HepG2 (cell line): Measurements from ENCODE around the gene NT5C2. TPM values are rescaled to one million over a fixed set of nuclear protein-coding genes. Genes with fewer than 3 reads are reported as not detected.
"Not testable (repeated sequence)": the region's sequence is repeated elsewhere in the genome, so short reads cannot be mapped to it uniquely, and the experiment has no call there.

Source experiments
- ATAC-seq: fragments of 200-7000 bp; cut with Tn5 transposase; 3 replicates; pipeline ENCODE4 v1.9.1; 2020; ENCODE audit warnings: mild to moderate bottlenecking, moderate library complexity
- BruUV-seq: library from RNA; stranded (reverse); fragments of 400-500 nt; replicated peaks from 2 replicates; lab custom pipeline; 2021; lab: Mats Ljungman, UMichigan
- CTCF ChIA-PET: fragments of 300-600 bp; formaldehyde crosslinking; extraction: SDS; loops from one replicate; lab custom pipeline; 2021; ENCODE audit warnings: low total read pairs, inconsistent platforms, low intra/inter-chr PET ratio; lab: Yijun Ruan, JAX
- POLR2A ChIA-PET: fragments of 350-600 bp; sonication (Branson Sonifier 250); formaldehyde crosslinking; loops from one replicate; lab custom pipeline; 2020; ENCODE audit warnings: antibody characterized with exemption, inconsistent platforms; lab: Yijun Ruan, JAX
- DNase-seq: peaks from one replicate; pipeline ENCODE4 v3.0.0-alpha.2; 2015; ENCODE audit warnings: low spot score
- FAIRE-seq: peaks from 3 replicates; lab custom pipeline; 2011; peaks lifted over from hg19 to GRCh38; lab: Jason Lieb, UNC
- H2AFZ ChIP-seq: one replicate; pipeline ENCODE4 v1.6.1; 2011; ENCODE audit warnings: low read length, inconsistent platforms
- H3K27ac ChIP-seq: fragments of 300-600 bp; 3 replicates; pipeline ENCODE4 v1.8.0; 2011; ENCODE audit warnings: mixed run types, mild to moderate bottlenecking, mixed read lengths, low read length, inconsistent platforms; ENCODE audit not compliant: insufficient read depth; ENCODE audit errors: extremely low read length
- H3K27me3 ChIP-seq, 2 experiments: fragments of 200-600 bp in 1 of 2; 2 replicates in 1 of 2; 3 replicates in 1 of 2; pipeline versions ENCODE4 v1.6.0 to v1.8.0; 2011; ENCODE audit warnings: low read length in 2 of 2, mild to moderate bottlenecking in 2 of 2, moderate library complexity in 2 of 2, inconsistent platforms in 1 of 2; ENCODE audit not compliant: insufficient read depth in 2 of 2, control insufficient read depth in 1 of 2
- H3K36me3 ChIP-seq, 2 experiments: fragments of 200-600 bp in 1 of 2; replicated peaks in 1 of 2; 2 replicates in 1 of 2; 3 replicates in 1 of 2; pipeline versions ENCODE4 v1.5.1 to v1.8.0; 2011; ENCODE audit warnings: low read length in 2 of 2, inconsistent platforms in 1 of 2; ENCODE audit not compliant: insufficient read depth in 2 of 2, control insufficient read depth in 1 of 2
- H3K4me1 ChIP-seq: 2 replicates; pipeline ENCODE4 v1.5.1; 2012; ENCODE audit warnings: low read length, inconsistent platforms; ENCODE audit not compliant: insufficient read depth
- H3K4me2 ChIP-seq: 2 replicates; pipeline ENCODE4 v1.6.0; 2011; ENCODE audit warnings: low read depth, low read length, inconsistent platforms
- H3K4me3 ChIP-seq, 3 experiments: fragments of 200-600 bp in 1 of 3; sonication (generic), shearing (Covaris generic) in 1 of 3; replicated peaks in 1 of 3; 2 replicates each; pipeline ENCODE4 v1.5.1; 2011 to 2016; ENCODE audit warnings: low read length in 3 of 3, inconsistent platforms in 2 of 3, low read depth in 2 of 3, mild to moderate bottlenecking in 2 of 3, control low read depth in 1 of 3, mixed read lengths in 1 of 3; ENCODE audit not compliant: insufficient read depth in 1 of 3
- H3K79me2 ChIP-seq: one replicate; pipeline ENCODE4 v1.6.1; 2011; ENCODE audit warnings: low read length, inconsistent platforms; ENCODE audit not compliant: insufficient read depth
- H3K9ac ChIP-seq: 2 replicates; pipeline ENCODE4 v1.6.0; 2011; ENCODE audit warnings: mild to moderate bottlenecking, low read depth, low read length, inconsistent platforms; ENCODE audit not compliant: insufficient read depth
- H3K9me3 ChIP-seq: 2 replicates; pipeline ENCODE4 v1.5.1; 2012; ENCODE audit warnings: mild to moderate bottlenecking, low read length
- H4K20me1 ChIP-seq: 2 replicates; pipeline ENCODE4 v1.6.0; 2011; ENCODE audit warnings: inconsistent platforms, mild to moderate bottlenecking, low read length, moderate library complexity; ENCODE audit not compliant: insufficient read depth
- AKNA ChIP-seq: sonication (generic); formaldehyde crosslinking; IDR thresholded peaks from 2 replicates; pipeline ENCODE4 v1.4.0; 2020; ENCODE audit warnings: missing genetic modification reagents, borderline replicate concordance
- FOSL2 ChIP-seq: sonication (generic); formaldehyde crosslinking; IDR thresholded peaks from 2 replicates; pipeline ENCODE4 v1.4.0; 2020; ENCODE audit warnings: missing genetic modification reagents
- NCOA2 ChIP-seq: sonication (generic); formaldehyde crosslinking; IDR thresholded peaks from 2 replicates; pipeline ENCODE4 v1.8.0; 2022; ENCODE audit warnings: inconsistent platforms
- ZNF770 ChIP-seq: sonication (generic); formaldehyde crosslinking; IDR thresholded peaks from 2 replicates; pipeline ENCODE4 v1.5.0; 2020; ENCODE audit warnings: mild to moderate bottlenecking, missing genetic modification reagents
- ZNF784 ChIP-seq: sonication (generic); formaldehyde crosslinking; IDR thresholded peaks from 2 replicates; pipeline ENCODE4 v1.5.1; 2020; ENCODE audit warnings: missing genetic modification reagents, mild to moderate bottlenecking, borderline replicate concordance
- WGBS: methylation state at CpG from one replicate; pipeline ENCODE4 v1.1.6; 2017; ENCODE audit warnings: low lambda C conversion rate; 5-methylcytosine and 5-hydroxymethylcytosine counted together
- in situ Hi-C: cut with HindIII; loops from 2 replicates; pipeline ENCODE4 v1.10.0; 2017; ENCODE audit warnings: low pct_unique_long_range_greater_than_20kb; ENCODE audit not compliant: extremely low pct_ligation_motif_present
- intact Hi-C: fragments of 100-400 bp; cut with micrococcal nuclease; formaldehyde crosslinking; loops from one replicate; pipeline ENCODE4 v1.10.0; 2022; ENCODE audit not compliant: unreplicated experiment
- polyA plus RNA-seq, 8 experiments: library from polyadenylated mRNA; depleted of rRNA in 3 of 8; stranded (reverse) in 7 of 8; unstranded in 1 of 8; fragments of >200 nt; fragmentation: Illumina TruSeq in 4 of 8; extraction: Trizol in 4 of 8; gene quantifications; 2 replicates each; pipeline versions ENCODE4 v1.2.1 to v1.2.3, GENCODE V29; 2011 to 2016; ENCODE audit warnings: low read depth in 4 of 8, missing spikeins in 1 of 8, mixed read lengths in 1 of 8; ENCODE audit not compliant: insufficient read depth in 1 of 8
- total RNA-seq, 5 experiments: library from RNA; depleted of rRNA; stranded (reverse); fragments of >200 nt; fragmentation: Illumina TruSeq; extraction: Trizol; gene quantifications; 2 replicates each; pipeline ENCODE4 v1.2.3, GENCODE V29; 2016; ENCODE audit warnings: low read depth in 1 of 5

NT5C2 gene
- total and polyA plus RNA-seq, 2 of the 13 experiments (the other 11 are each of a cell fraction or from before 2014, with no cell fraction given): 40.6 to 55.2 TPM

GRCh38 chr10:103139803-103140202 is 53.3 kb downstream of the NT5C2 start:
- no peak for FAIRE-seq
- Histone ChIP-seq H3K4me1 (peaks cover 21% of the 10 kb centered on the region), H3K79me2 (peaks cover 23% of the 10 kb centered on the region), H2AFZ (no peak overlapping the region), H3K36me3 (peaks cover 1 to 11% of the 10 kb centered on the region in 2 experiments; a peak in 4 of 5 replicates), H3K27me3 (no peaks in the 10 kb centered on the region), H3K4me2 (no peak overlapping the region), H3K27ac (no peak overlapping the region), H3K4me3 (no peak overlapping the region), H4K20me1 (no peaks in the 10 kb centered on the region), H3K9me3 (peaks cover 6% of the 10 kb centered on the region; the same call in 1 of the 2 replicates), H3K9ac (no peak overlapping the region)
- no peak for ATAC-seq
- ChIA-PET POLR2A (no interaction called here), CTCF (no interaction called here)
- TF ChIP-seq FOSL2 (CRISPR knock-in tag) (peak; percentile 51), NCOA2 (0 out of 2 replicates have a peak, but pooled peaks have one; percentile 10), ZNF770 (peak; percentile 63), AKNA (CRISPR knock-in tag) (no peak), ZNF784 (CRISPR knock-in tag) (no peak)
- in situ Hi-C loops: no loop called here
- no TSS peak for BruUV-seq
- no peak for DNase-seq
- intact Hi-C loops: no loop called here
- WGBS: 98% methylated on average over 3 of the region's 3 CpGs

- CTCF ChIA-PET, H3K27ac ChIP-seq, H3K79me2 ChIP-seq, H3K4me2 ChIP-seq, POLR2A ChIA-PET, in situ Hi-C loops, ATAC-seq, H3K4me3 ChIP-seq, FAIRE-seq, H4K20me1 ChIP-seq, H3K9ac ChIP-seq, BruUV-seq, DNase-seq, H3K27me3 ChIP-seq, intact Hi-C loops, H3K9me3 ChIP-seq, H2AFZ ChIP-seq: not testable (repeated sequence)
- WGBS: 93% methylated on average over 3 of the region's 3 CpGs
- H3K36me3 ChIP-seq: peaks cover 4 to 16% of the 10 kb centered on the region in 2 experiments; a peak in 4 of 5 replicates
- peaks cover 20% of the 10 kb centered on the region for H3K4me1 ChIP-seq
Observed at GRCh38 chr10:103135168-103135567, 57.9 kb downstream of the NT5C2 start.
